ENCODE measurements around the gene KCNJ11. TPM values are rescaled to one million over a fixed set of nuclear protein-coding genes. Genes with fewer than 3 reads are reported as not detected.

The KCNJ11 gene
- total RNA-seq, 1 donor from 2014 or later = 0.91 TPM

- H3K36me3 Mint-ChIP-seq (ENCODE audit: low read depth) = peaks cover 8% of the 10 kb centered on the region
Measured at GRCh38 chr11:17382046-17382728, 6.3 kb downstream of the KCNJ11 start.

GRCh38 chr11:17381156-17381555, 7.3 kb downstream of the KCNJ11 start:
- Mint-ChIP-seq H3K4me1 (ENCODE audit: low read depth) (no peaks in the 10 kb centered on the region), H3K27me3 (ENCODE audit: low read depth) (peaks cover 10% of the 10 kb centered on the region), H3K9me3 (peaks cover 4% of the 10 kb centered on the region), H3K4me3 (ENCODE audit: low read depth) (no peak overlapping the region), H3K27ac (no peak overlapping the region), H3K36me3 (ENCODE audit: low read depth) (peaks cover 8% of the 10 kb centered on the region)
- DNase-seq (ENCODE audit: low spot score) = no peak
- intact Hi-C loops (cut with micrococcal nuclease) = no loop called here

More at GRCh38 chr11:17382046-17382728, 6.3 kb downstream of the KCNJ11 start:
- H3K27me3 Mint-ChIP-seq (ENCODE audit: low read depth) = peaks cover 10% of the 10 kb centered on the region
- H3K4me3 Mint-ChIP-seq (ENCODE audit: low read depth) = no peak overlapping the region
- H3K27ac Mint-ChIP-seq = no peak overlapping the region
- no peaks in the 10 kb centered on the region for H3K4me1 Mint-ChIP-seq (ENCODE audit: low read depth)
- DNase-seq (ENCODE audit: low spot score) = no peak
- intact Hi-C loops (cut with micrococcal nuclease) = no loop called here
- peaks cover 4% of the 10 kb centered on the region for H3K9me3 Mint-ChIP-seq

- Mint-ChIP-seq H3K4me3 (ENCODE audit: low read depth) (no peak overlapping the region), H3K36me3 (ENCODE audit: low read depth) (peaks cover 8% of the 10 kb centered on the region), H3K4me1 (ENCODE audit: low read depth) (no peaks in the 10 kb centered on the region), H3K9me3 (peaks cover 4% of the 10 kb centered on the region), H3K27ac (no peak overlapping the region), H3K27me3 (ENCODE audit: low read depth) (peaks cover 4% of the 10 kb centered on the region)
- intact Hi-C loops (cut with micrococcal nuclease) = no loop called here
- DNase-seq (ENCODE audit: low spot score) = no peak
Measured at GRCh38 chr11:17379383-17380180, 8.9 kb downstream of the KCNJ11 start.

DNA sequence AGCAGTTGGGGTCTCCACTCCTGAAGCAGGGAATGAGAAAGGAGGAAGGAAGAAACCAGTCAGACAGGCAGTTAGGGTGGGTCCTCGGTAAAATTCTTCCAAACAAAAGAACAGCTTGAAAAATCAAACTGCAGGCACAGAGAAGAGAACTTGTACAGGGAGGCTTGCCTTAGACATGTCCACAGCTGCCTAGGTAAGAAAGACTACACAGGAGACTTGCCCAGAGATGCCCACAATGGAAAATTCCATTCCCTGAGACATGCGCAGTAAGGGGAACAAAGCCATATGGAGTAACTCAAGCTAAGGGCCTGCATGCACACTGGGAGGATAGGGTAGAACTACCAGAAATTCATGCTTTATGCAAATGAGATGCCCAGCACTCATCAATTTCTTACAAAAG, 9.8 kb downstream of the KCNJ11 start:
- no peak for DNase-seq (ENCODE audit: low spot score)
- Mint-ChIP-seq H3K27me3 (ENCODE audit: low read depth) (peaks cover 4% of the 10 kb centered on the region), H3K36me3 (ENCODE audit: low read depth) (peaks cover 13% of the 10 kb centered on the region), H3K27ac (no peak overlapping the region), H3K9me3 (peaks cover 9% of the 10 kb centered on the region), H3K4me1 (ENCODE audit: low read depth) (no peaks in the 10 kb centered on the region), H3K4me3 (ENCODE audit: low read depth) (no peak overlapping the region)
- intact Hi-C loops (cut with micrococcal nuclease) = no loop called here

- intact Hi-C loops (cut with micrococcal nuclease) = no loop called here
- H3K9me3 Mint-ChIP-seq = peaks cover 25% of the 10 kb centered on the region
- no peaks in the 10 kb centered on the region for H3K27me3 Mint-ChIP-seq (ENCODE audit: low read depth)
Measured at GRCh38 chr11:17376493-17376892, 12.0 kb downstream of the KCNJ11 start.

GRCh38 chr11:17375547-17375946, 12.9 kb downstream of the KCNJ11 start:
- DNase-seq (ENCODE audit: low spot score) = no peak
- no peaks in the 10 kb centered on the region for H3K27me3 Mint-ChIP-seq (ENCODE audit: low read depth)
- intact Hi-C loops (cut with micrococcal nuclease) = no loop called here
- peaks cover 35% of the 10 kb centered on the region for H3K9me3 Mint-ChIP-seq
- H3K4me1 Mint-ChIP-seq (ENCODE audit: low read depth) = no peaks in the 10 kb centered on the region
- no peak overlapping the region for H3K4me3 Mint-ChIP-seq (ENCODE audit: low read depth)
- peaks cover 40% of the 10 kb centered on the region for H3K36me3 Mint-ChIP-seq (ENCODE audit: low read depth)
- no peak overlapping the region for H3K27ac Mint-ChIP-seq

More at GRCh38 chr11:17376493-17376892, 12.0 kb downstream of the KCNJ11 start:
- Mint-ChIP-seq H3K36me3 (ENCODE audit: low read depth) (peaks cover 31% of the 10 kb centered on the region), H3K4me1 (ENCODE audit: low read depth) (no peaks in the 10 kb centered on the region), H3K4me3 (ENCODE audit: low read depth) (no peak overlapping the region), H3K27ac (no peak overlapping the region)
- DNase-seq (ENCODE audit: low spot score) = no peak

DNA sequence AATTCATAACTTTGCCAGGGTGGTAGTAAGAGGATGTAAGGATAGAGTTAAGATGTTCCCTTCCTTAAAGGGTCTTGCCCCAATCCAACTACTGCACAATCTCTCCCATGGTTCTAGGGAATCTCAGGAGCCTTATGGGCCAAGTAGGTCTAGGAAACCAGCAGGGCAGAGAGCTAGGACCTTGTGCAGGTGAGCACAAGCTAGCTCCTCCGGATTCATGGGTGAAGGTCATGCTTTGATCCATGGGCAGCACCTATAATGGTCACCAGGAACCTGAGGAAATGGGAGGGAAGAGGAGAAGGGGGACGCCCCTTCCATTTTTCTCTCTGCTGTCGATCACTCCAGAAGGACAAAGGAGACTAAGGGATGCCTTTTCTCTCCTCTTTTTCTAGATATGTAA, 16.8 kb downstream of the KCNJ11 start:
- Mint-ChIP-seq H3K36me3 (ENCODE audit: low read depth) (peaks cover 73% of the 10 kb centered on the region), H3K4me3 (ENCODE audit: low read depth) (no peak overlapping the region), H3K27ac (no peak overlapping the region), H3K4me1 (ENCODE audit: low read depth) (peaks cover 15% of the 10 kb centered on the region), H3K9me3 (peaks cover 55% of the 10 kb centered on the region), H3K27me3 (ENCODE audit: low read depth) (no peaks in the 10 kb centered on the region)
- intact Hi-C loops (cut with micrococcal nuclease) = no loop called here
- no peak for DNase-seq (ENCODE audit: low spot score)

- Mint-ChIP-seq H3K27ac (no peak overlapping the region), H3K4me3 (ENCODE audit: low read depth) (no peak overlapping the region)
Measured at GRCh38 chr11:17369684-17370243, 18.7 kb downstream of the KCNJ11 start.

GRCh38 chr11:17369094-17369493, 19.4 kb downstream of the KCNJ11 start:
- Mint-ChIP-seq H3K4me1 (ENCODE audit: low read depth) (peaks cover 15% of the 10 kb centered on the region), H3K9me3 (peaks cover 51% of the 10 kb centered on the region), H3K36me3 (ENCODE audit: low read depth) (peaks cover 79% of the 10 kb centered on the region), H3K4me3 (ENCODE audit: low read depth) (no peak overlapping the region), H3K27ac (peak overlapping the region; percentile 79), H3K27me3 (ENCODE audit: low read depth) (peaks cover 1% of the 10 kb centered on the region)
- DNase-seq (ENCODE audit: low spot score) = no peak
- intact Hi-C loops (cut with micrococcal nuclease) = loop anchor here (1.0 to 5.0 kb wide), 3 partner anchors 15 to 138 kb away; partner anchors contain the start of gene NUCB2

More at GRCh38 chr11:17369684-17370243, 18.7 kb downstream of the KCNJ11 start:
- no peak for DNase-seq (ENCODE audit: low spot score)
- Mint-ChIP-seq H3K27me3 (ENCODE audit: low read depth) (peaks cover 1% of the 10 kb centered on the region), H3K36me3 (ENCODE audit: low read depth) (peaks cover 82% of the 10 kb centered on the region), H3K9me3 (peaks cover 55% of the 10 kb centered on the region), H3K4me1 (ENCODE audit: low read depth) (peaks cover 15% of the 10 kb centered on the region)
- intact Hi-C loops (cut with micrococcal nuclease) = loop anchor here (1.0 to 5.0 kb wide), 3 partner anchors 15 to 138 kb away; partner anchors contain the start of gene NUCB2

DNA sequence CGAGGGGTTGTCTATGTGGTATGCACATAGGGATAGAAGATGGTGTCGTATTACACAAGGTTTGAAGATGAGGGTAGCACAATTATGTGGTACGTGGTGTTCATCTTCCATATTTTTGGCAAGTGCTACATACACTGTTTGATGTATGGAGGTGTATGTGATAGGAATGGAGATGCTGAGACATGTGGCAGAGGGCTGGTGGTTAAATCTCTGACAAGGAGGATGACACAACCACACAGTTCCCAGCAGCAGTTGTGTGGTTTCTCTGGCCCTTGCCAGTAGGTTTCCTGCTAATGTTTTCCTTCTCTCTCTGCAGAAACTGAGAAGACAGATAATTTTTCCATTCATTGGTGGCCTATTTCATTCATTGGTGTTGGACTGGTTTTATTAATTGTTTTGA, 19.9 kb downstream of the KCNJ11 start:
- Mint-ChIP-seq H3K36me3 (ENCODE audit: low read depth) (peaks cover 78% of the 10 kb centered on the region), H3K4me3 (ENCODE audit: low read depth) (no peak overlapping the region), H3K27me3 (ENCODE audit: low read depth) (peaks cover 1% of the 10 kb centered on the region), H3K27ac (peak overlapping the region; percentile 79), H3K4me1 (ENCODE audit: low read depth) (peaks cover 15% of the 10 kb centered on the region), H3K9me3 (peaks cover 50% of the 10 kb centered on the region)
- DNase-seq (ENCODE audit: low spot score) = no peak
- intact Hi-C loops (cut with micrococcal nuclease) = loop anchor here (1.0 to 5.0 kb wide), 2 partner anchors 71 to 91 kb away; partner anchors contain the start of gene NUCB2

GRCh38 chr11:17366495-17366894, 22.0 kb downstream of the KCNJ11 start:
- Mint-ChIP-seq H3K4me1 (ENCODE audit: low read depth) (peaks cover 15% of the 10 kb centered on the region), H3K27ac (no peak overlapping the region), H3K4me3 (ENCODE audit: low read depth) (no peak overlapping the region), H3K27me3 (ENCODE audit: low read depth) (peaks cover 1% of the 10 kb centered on the region), H3K9me3 (peaks cover 33% of the 10 kb centered on the region), H3K36me3 (ENCODE audit: low read depth) (peaks cover 62% of the 10 kb centered on the region)
- no peak for DNase-seq (ENCODE audit: low spot score)
- intact Hi-C loops (cut with micrococcal nuclease) = loop anchor here (5.0 kb wide), 1 partner anchor 89 kb away; the partner anchor contains the start of gene NUCB2

DNA sequence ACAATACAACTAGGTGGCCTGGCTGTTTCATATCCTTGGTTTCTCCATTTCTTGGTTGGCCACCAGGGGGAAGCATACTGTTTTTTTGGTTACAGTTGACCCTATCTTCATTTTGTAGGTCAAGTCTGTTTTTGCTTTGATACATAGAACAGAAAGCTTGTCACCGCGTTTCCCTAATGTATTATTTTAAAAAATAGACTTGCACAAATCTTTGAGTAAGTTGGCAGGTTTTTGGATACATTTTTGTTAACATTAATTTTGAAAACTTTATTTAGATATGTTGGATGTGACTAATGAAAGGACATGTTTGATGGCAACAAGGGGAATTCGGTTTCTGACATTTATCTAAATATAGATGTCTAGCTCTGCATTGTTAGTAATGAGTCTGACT, 33.9 kb downstream of the KCNJ11 start:
- peaks cover 31% of the 10 kb centered on the region for H3K36me3 Mint-ChIP-seq (ENCODE audit: low read depth)
- peaks cover 31% of the 10 kb centered on the region for H3K4me1 Mint-ChIP-seq (ENCODE audit: low read depth)
- no peaks in the 10 kb centered on the region for H3K9me3 Mint-ChIP-seq
- peaks cover 4% of the 10 kb centered on the region for H3K27me3 Mint-ChIP-seq (ENCODE audit: low read depth)
- intact Hi-C loops (cut with micrococcal nuclease) = loop anchor here (1.0 to 10.0 kb wide), 4 partner anchors 15 to 610 kb away; no protein-coding TSS in a partner anchor
- DNase-seq (ENCODE audit: low spot score) = peak; percentile 52
- H3K27ac Mint-ChIP-seq = peak overlapping the region; percentile 51
- peak overlapping the region; percentile 82 for H3K4me3 Mint-ChIP-seq (ENCODE audit: low read depth)
